Pancreas (tissue), 10 donors: ENCODE results near the gene SCUBE3. TPM values are rescaled to one million over a fixed set of nuclear protein-coding genes. Genes with fewer than 3 reads are reported as not detected.

ENCODE experiments used
- ATAC-seq, 4 donors: fragments of 200-7000 bp; cut with Tn5 transposase; one replicate each; pipeline versions ENCODE4 v1.8.0 to v1.9.1; 2020; ENCODE audit warnings: mild to moderate bottlenecking in 4 of 4, moderate library complexity in 4 of 4
- DNase-seq, 6 donors: peaks; one replicate each; pipeline ENCODE4 v3.0.0-alpha.2; 2020
- FAIRE-seq: peaks from 2 replicates; lab custom pipeline; 2012; peaks lifted over from hg19 to GRCh38; lab: Jason Lieb, UNC
- H3K27ac ChIP-seq, 4 donors: fragments of 200-600 bp; sonication (generic); 1 replicate in 3 of 4; 2 replicates in 1 of 4; pipeline versions ENCODE4 v1.5.0 to v1.8.0; 2020
- H3K27me3 ChIP-seq, 4 donors: fragments of 200-600 bp; one replicate each; pipeline ENCODE4 v1.8.0; 2021
- H3K36me3 ChIP-seq, 3 donors: fragments of 200-600 bp; sonication (generic) in 1 of 3; one replicate each; pipeline versions ENCODE4 v1.5.0 to v1.8.0; 2020 to 2021
- H3K4me1 ChIP-seq, 3 donors: fragments of 200-600 bp; one replicate each; pipeline ENCODE4 v1.8.0; 2021
- H3K4me3 ChIP-seq, 4 donors: fragments of 200-600 bp; sonication (generic) in 2 of 4; one replicate each; pipeline versions ENCODE4 v1.5.0 to v1.8.0; 2020 to 2021
- H3K9me3 ChIP-seq, 4 donors: fragments of 200-600 bp; one replicate each; pipeline ENCODE4 v1.8.0; 2021
- CTCF ChIP-seq, 4 donors: fragments of 200-600 bp; sonication (generic) in 3 of 4; IDR thresholded peaks; one replicate each; pipeline versions ENCODE4 v1.5.0 to v1.8.0; 2021; ENCODE audit warnings: antibody characterized with exemption in 4 of 4
- WGBS, 2 donors: extraction: QIAGEN DNeasy Blood & Tissue Kit; methylation state at CpG; one replicate each; pipeline ENCODE4 v1.1.7; 2013; 5-methylcytosine and 5-hydroxymethylcytosine counted together
- intact Hi-C, 3 donors: fragments of 100-400 bp; cut with DNase I; formaldehyde crosslinking; loops; one replicate each; pipeline versions ENCODE4 v1.11.1 to v1.14.2; 2022
- polyA plus RNA-seq, 2 donors: library from polyadenylated mRNA; stranded (reverse); fragments of 200-250 nt; gene quantifications; one replicate each; pipeline ENCODE4 v1.2.3, GENCODE V29; 2013
- total RNA-seq, 6 donors: library from RNA; stranded (reverse); fragmentation: NEBNext Ultra II Directional in 4 of 6; extraction: Animal tissue kit (Norgen Biotek cat#: 25700) in 4 of 6; gene quantifications; one replicate each; pipeline versions ENCODE4 v1.2.1 to v1.2.4, GENCODE V29; 2021 to 2023
- donor health status: healthy with polysubstance abuse.
- donor health status: DM: no; HTN: no; CAD: no; lungs with moderate emphysema.
- donor health status: DM: no; HTN: no; CAD: no.
- donor health status: control.
- donor health status: control.
- donor health status: Bipolar disorder and iron deficiency.
- donor health status: DM: yes; HTN: yes; CAD: no.
- donor health status: DM: no; HTN: no; CAD: no.
- donor health status: DM: no; HTN: no; CAD: no.
- donor health status: DM: yes; HTN: yes; CAD: no.

The SCUBE3 gene
- total and polyA plus RNA-seq, 8 donors, result 0.02 to 0.15 (median 0.03) TPM; not detected in 1

- peaks cover 0 to 10% (median 0%) of the 10 kb centered on the region in 3 donors for H3K4me1 ChIP-seq
- no peaks in the 10 kb centered on the region for H3K9me3 ChIP-seq
- intact Hi-C loops, result no loop called here
- no peaks in the 10 kb centered on the region for H3K27me3 ChIP-seq
- no peak overlapping the region for H3K4me3 ChIP-seq
- TF ChIP-seq CTCF (IDR thresholded peaks at IDR 0.05), result no peak
- ATAC-seq, result no peak
- peak in 1 of 6 donors; percentile 49 for DNase-seq
- peaks cover 0 to 15% (median 0%) of the 10 kb centered on the region in 3 donors for H3K36me3 ChIP-seq
- FAIRE-seq, result no peak
- no peak overlapping the region for H3K27ac ChIP-seq
- 35 to 43% methylated on average over 3 of the region's 3 CpGs for WGBS, 2 donors
Measured at GRCh38 chr6:35295521-35296315, 82.0 kb downstream of the SCUBE3 start.

GRCh38 chr6:35296931-35297600, 83.3 kb downstream of the SCUBE3 start:
- no peaks in the 10 kb centered on the region for H3K27me3 ChIP-seq
- 47 to 55% methylated on average over 6 of the region's 6 CpGs for WGBS, 2 donors
- no peak for DNase-seq
- FAIRE-seq, result no peak
- intact Hi-C loops, result no loop called here
- H3K4me3 ChIP-seq, result peak overlapping the region in 2 of 4 donors; percentile 73 to 79
- no peak for ATAC-seq
- H3K9me3 ChIP-seq, result no peaks in the 10 kb centered on the region
- no peak for TF ChIP-seq CTCF (IDR thresholded peaks at IDR 0.05)
- H3K4me1 ChIP-seq, result peaks cover 0 to 10% (median 0%) of the 10 kb centered on the region in 3 donors
- H3K27ac ChIP-seq, result peak overlapping the region in 3 of 4 donors; percentile 50 to 68 (median 57)
- H3K36me3 ChIP-seq, result peaks cover 0 to 5% (median 0%) of the 10 kb centered on the region in 3 donors

GRCh38 chr6:35297601-35298481, 84.1 kb downstream of the SCUBE3 start, which contains the start of gene DEF6:
TSS of gene DEF6 (plus strand) at chr6:35297818. CDS start at chr6:35297857, 39 bp downstream.
- TF ChIP-seq CTCF (IDR thresholded peaks at IDR 0.05), result peak; percentile 34 to 84 (median 46)
- Histone ChIP-seq H3K4me1 (peaks cover 0 to 10% (median 0%) of the 10 kb centered on the region in 3 donors), H3K36me3 (peaks cover 0 to 5% (median 0%) of the 10 kb centered on the region in 3 donors), H3K4me3 (peak within 1 kb of the TSS; percentile 47 to 79 (median 61)), H3K27me3 (no peaks in the 10 kb centered on the region), H3K27ac (peak within 1 kb of the TSS in 3 of 4 donors; percentile 50 to 68 (median 57)), H3K9me3 (no peaks in the 10 kb centered on the region)
- FAIRE-seq (no peak), ATAC-seq (peak; percentile 96 to 98 (median 98)), DNase-seq (peak; percentile 83 to 95 (median 90))
- intact Hi-C loops, result no loop called here
- 10 to 14% methylated on average over 35 of the region's 35 CpGs for WGBS, 2 donors

- 77 to 83% methylated on average over 6 of the region's 6 CpGs for WGBS, 2 donors
- TF ChIP-seq CTCF (IDR thresholded peaks at IDR 0.05), result no peak
- Histone ChIP-seq H3K27ac (peak overlapping the region in 2 of 4 donors; percentile 14 to 68), H3K27me3 (no peaks in the 10 kb centered on the region), H3K4me3 (peak overlapping the region; percentile 47 to 79 (median 61)), H3K9me3 (no peaks in the 10 kb centered on the region), H3K36me3 (peaks cover 0 to 5% (median 0%) of the 10 kb centered on the region in 3 donors), H3K4me1 (peaks cover 0 to 10% (median 0%) of the 10 kb centered on the region in 3 donors)
- DNase-seq (no peak), ATAC-seq (no peak), FAIRE-seq (no peak)
- intact Hi-C loops, result no loop called here
Measured at GRCh38 chr6:35298625-35299140, 84.9 kb downstream of the SCUBE3 start.
